ENCODE measurements around the gene RPS21.

Gene RPS21

GRCh38 chr20:62357187-62357667 lies 29.7 kb upstream of the RPS21 start:
- POLR2A ChIA-PET, result no interaction called here
- no peak for DNase-seq (ENCODE audit: extremely low spot score)
- TF ChIP-seq CTCF (IDR thresholded peaks at IDR 0.05; ENCODE audit: control extremely low read depth, extremely low read depth, low read depth, missing control alignments), result no peak
- CTCF ChIA-PET, result interaction anchor here (1.3 to 2.1 kb wide), 2 partner anchors 10 to 25 kb away, joined by 5 to 8 read pairs; partner anchors contain the start of gene LAMA5

- TF ChIP-seq CTCF (IDR thresholded peaks at IDR 0.05; ENCODE audit: control extremely low read depth, extremely low read depth, low read depth, missing control alignments), result no peak
- POLR2A ChIA-PET, result no interaction called here
- DNase-seq (ENCODE audit: extremely low spot score), result no peak
- CTCF ChIA-PET, result interaction anchor here (1.1 to 1.3 kb wide), 2 partner anchors 10 to 55 kb away, joined by 3 to 5 read pairs; partner anchors contain the start of genes ADRM1 and LAMA5
Measured at GRCh38 chr20:62357681-62358080, 29.2 kb upstream of the RPS21 start.

GRCh38 chr20:62358171-62359042 lies 28.5 kb upstream of the RPS21 start:
- no peak for TF ChIP-seq CTCF (IDR thresholded peaks at IDR 0.05; ENCODE audit: control extremely low read depth, extremely low read depth, low read depth, missing control alignments)
- CTCF ChIA-PET, result interaction anchor here (1.1 to 1.3 kb wide), 2 partner anchors 9 to 56 kb away, joined by 3 to 5 read pairs; partner anchors contain the start of genes ADRM1 and LAMA5
- POLR2A ChIA-PET, result no interaction called here
- DNase-seq (ENCODE audit: extremely low spot score), result no peak

- ChIA-PET POLR2A (no interaction called here), CTCF (no interaction called here)
- no peak for DNase-seq (ENCODE audit: extremely low spot score)
- TF ChIP-seq CTCF (IDR thresholded peaks at IDR 0.05; ENCODE audit: control extremely low read depth, extremely low read depth, low read depth, missing control alignments), result no peak
Measured at GRCh38 chr20:62359043-62359490, 27.8 kb upstream of the RPS21 start.

- no peak for TF ChIP-seq CTCF (IDR thresholded peaks at IDR 0.05; ENCODE audit: control extremely low read depth, extremely low read depth, low read depth, missing control alignments)
- no peak for DNase-seq (ENCODE audit: extremely low spot score)
- ChIA-PET CTCF (no interaction called here), POLR2A (no interaction called here)
Measured at GRCh38 chr20:62359491-62360121, 27.3 kb upstream of the RPS21 start.
